ENCODE measurements around the gene SPSB1.

SPSB1 gene

DNA sequence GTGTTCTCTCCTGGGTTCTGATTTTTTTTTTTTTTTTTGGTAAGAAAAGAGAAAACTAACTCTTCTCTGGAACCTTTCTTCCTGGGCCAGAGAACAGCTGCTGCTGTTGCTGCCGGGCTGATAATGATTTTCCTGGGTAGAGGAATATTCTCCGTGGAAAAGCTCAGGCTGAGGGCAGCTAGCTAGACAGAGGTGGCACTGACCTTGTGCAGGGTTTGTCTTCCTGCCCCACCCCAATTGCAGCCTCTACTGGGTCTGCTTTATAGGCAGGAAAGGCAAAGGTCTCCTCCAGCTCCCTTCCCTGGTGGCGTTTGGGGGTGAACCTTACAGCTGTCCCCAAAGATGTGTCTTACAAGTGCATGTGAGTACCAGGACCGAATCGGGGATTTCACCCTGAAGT is 79.3 kb downstream of the SPSB1 start:
- Histone ChIP-seq H3K4me1 (no peaks in the 10 kb centered on the region), H3K27me3 (no peaks in the 10 kb centered on the region), H3K9me3 (no peaks in the 10 kb centered on the region), H3K4me3 (ENCODE audit: low read depth, low read length) (no peak overlapping the region), H3K36me3 (no peaks in the 10 kb centered on the region)
- TF ChIP-seq, protein P1, sequence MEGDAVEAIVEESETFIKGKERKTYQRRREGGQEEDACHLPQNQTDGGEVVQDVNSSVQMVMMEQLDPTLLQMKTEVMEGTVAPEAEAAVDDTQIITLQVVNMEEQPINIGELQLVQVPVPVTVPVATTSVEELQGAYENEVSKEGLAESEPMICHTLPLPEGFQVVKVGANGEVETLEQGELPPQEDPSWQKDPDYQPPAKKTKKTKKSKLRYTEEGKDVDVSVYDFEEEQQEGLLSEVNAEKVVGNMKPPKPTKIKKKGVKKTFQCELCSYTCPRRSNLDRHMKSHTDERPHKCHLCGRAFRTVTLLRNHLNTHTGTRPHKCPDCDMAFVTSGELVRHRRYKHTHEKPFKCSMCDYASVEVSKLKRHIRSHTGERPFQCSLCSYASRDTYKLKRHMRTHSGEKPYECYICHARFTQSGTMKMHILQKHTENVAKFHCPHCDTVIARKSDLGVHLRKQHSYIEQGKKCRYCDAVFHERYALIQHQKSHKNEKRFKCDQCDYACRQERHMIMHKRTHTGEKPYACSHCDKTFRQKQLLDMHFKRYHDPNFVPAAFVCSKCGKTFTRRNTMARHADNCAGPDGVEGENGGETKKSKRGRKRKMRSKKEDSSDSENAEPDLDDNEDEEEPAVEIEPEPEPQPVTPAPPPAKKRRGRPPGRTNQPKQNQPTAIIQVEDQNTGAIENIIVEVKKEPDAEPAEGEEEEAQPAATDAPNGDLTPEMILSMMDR (IDR thresholded peaks at IDR 0.05; ENCODE audit: low read depth, low read length) = no peak
- no peak for DNase-seq

DNA sequence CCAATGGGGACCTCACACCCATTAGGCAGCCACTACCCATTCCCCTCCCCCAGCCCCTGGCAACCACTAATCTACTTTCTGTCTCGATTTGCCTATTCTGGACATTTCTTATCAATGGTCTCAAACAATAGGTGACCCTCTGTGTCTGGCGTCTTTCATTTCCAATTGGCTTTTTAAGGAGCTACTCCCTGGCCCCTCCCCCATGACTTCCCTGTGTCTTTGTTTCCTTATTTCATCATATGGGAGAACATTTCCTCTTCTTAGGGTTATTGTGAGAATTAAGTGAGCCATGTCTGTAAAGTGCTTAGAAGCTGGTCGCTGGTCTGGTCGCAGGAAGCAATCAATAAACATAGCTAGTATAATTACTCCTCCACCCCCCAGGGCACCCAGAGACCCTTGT is 80.9 kb downstream of the SPSB1 start:
- H3K36me3 ChIP-seq = no peaks in the 10 kb centered on the region
- H3K4me1 ChIP-seq = no peaks in the 10 kb centered on the region
- no peak for DNase-seq
- TF ChIP-seq, protein P1 (IDR thresholded peaks at IDR 0.05; ENCODE audit: low read depth, low read length) = no peak
- H3K27me3 ChIP-seq = no peaks in the 10 kb centered on the region
- H3K9me3 ChIP-seq = no peaks in the 10 kb centered on the region
- H3K4me3 ChIP-seq (ENCODE audit: low read depth, low read length) = no peak overlapping the region

DNA sequence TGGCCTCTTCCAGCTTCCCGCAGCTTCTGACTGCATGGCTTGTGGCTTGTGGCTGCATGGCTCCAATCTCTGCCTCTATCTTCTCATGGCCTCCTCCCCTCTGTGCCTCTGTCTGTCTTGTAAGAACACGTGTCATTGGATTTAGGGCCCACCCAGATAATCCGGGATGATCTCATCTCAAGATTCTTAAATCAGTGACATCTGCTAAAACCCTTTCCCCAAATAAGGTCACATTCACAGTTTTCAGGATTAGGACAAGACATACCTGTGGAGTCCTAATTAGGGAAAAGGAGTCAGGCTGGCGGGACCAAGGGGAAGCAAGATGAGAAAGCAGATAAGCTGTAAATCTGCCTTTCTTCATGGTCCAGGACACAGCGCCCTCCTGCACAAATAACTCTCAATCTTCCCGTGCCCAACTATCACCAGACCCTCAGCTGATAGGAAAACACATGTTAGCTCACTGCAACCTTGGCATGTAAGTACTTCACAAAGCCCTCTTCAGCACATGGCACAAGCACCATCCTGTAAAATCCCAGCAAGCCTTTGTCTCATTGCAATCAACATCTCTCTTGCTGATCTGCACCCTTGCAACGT is 82.2 kb downstream of the SPSB1 start:
- H3K36me3 ChIP-seq = no peaks in the 10 kb centered on the region
- H3K27me3 ChIP-seq = no peaks in the 10 kb centered on the region
- H3K9me3 ChIP-seq = no peaks in the 10 kb centered on the region
- TF ChIP-seq, protein P1 (IDR thresholded peaks at IDR 0.05; ENCODE audit: low read depth, low read length) = no peak
- no peak for DNase-seq
- H3K4me1 ChIP-seq = no peaks in the 10 kb centered on the region
- no peak overlapping the region for H3K4me3 ChIP-seq (ENCODE audit: low read depth, low read length)

DNA sequence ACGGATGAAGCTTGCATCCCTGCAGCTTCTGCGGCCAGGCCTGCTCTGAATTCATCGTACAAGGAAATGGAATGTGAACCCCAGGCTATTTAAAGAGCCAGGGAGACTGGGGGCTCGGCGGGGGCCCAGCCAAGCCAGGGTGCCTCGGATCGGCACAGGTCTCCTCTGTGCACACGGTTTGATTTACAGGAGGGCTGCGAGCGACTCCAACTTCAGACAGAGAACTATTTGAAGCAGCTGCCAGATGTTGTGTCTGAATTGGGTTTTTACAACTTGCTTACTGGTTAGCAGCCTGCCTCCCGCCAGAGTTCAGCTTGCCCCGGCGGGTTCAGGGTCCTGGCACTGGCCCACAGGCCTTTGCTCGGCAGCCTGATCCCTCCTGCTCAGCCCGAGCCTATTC is 83.2 kb downstream of the SPSB1 start:
- DNase-seq = no peak
- Histone ChIP-seq H3K9me3 (no peaks in the 10 kb centered on the region), H3K4me1 (no peaks in the 10 kb centered on the region), H3K36me3 (no peaks in the 10 kb centered on the region), H3K27me3 (no peaks in the 10 kb centered on the region), H3K4me3 (ENCODE audit: low read depth, low read length) (no peak overlapping the region)
- TF ChIP-seq, protein P1 (IDR thresholded peaks at IDR 0.05; ENCODE audit: low read depth, low read length) = no peak

DNA sequence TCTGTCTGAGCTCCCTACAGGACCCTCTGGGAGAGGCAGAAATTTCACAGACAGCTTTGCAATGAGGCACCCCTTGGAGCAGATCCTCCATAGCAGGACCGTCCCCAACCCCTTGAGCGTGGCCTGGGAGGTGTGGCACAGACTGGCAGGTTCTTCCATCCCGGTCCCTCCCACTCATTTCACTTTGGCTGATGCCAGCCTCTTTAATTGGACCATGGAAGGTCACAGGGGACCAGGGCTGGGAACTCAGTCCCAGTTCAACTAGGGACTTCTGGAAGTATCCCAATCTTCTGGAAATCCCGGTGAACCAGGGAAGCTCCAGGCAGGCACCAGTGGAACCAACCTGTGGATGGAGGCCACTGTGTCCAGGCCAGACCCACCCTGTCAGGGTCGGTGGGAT is 83.7 kb downstream of the SPSB1 start:
- no peak for DNase-seq
- TF ChIP-seq, protein P1 (IDR thresholded peaks at IDR 0.05; ENCODE audit: low read depth, low read length) = no peak
- Histone ChIP-seq H3K36me3 (no peaks in the 10 kb centered on the region), H3K9me3 (no peaks in the 10 kb centered on the region), H3K27me3 (no peaks in the 10 kb centered on the region), H3K4me3 (ENCODE audit: low read depth, low read length) (no peak overlapping the region), H3K4me1 (no peaks in the 10 kb centered on the region)

DNA sequence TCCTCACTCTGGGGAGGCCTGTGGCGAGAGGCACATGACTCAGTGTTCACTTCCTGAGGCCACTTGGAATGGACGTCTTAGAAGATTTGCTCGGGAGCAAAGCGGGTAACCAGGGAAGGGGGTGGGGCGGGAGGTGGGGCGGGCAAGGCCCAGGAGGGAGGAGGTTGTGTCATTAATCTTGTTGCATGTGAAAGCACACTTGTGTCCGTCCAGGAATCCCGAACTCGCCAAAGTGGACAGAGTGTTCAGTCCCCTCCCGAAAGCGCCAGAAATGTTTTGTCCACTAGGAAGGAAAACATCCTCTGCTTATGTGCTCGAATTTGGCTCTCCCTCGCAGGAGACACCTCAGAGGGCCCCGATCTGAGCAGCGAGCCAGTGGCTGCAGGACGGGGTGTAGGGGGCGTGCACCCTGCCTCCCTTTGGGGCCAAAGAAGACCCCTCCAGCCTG is 84.2 kb downstream of the SPSB1 start:
- no peak overlapping the region for H3K4me3 ChIP-seq (ENCODE audit: low read depth, low read length)
- no peaks in the 10 kb centered on the region for H3K36me3 ChIP-seq
- TF ChIP-seq, protein P1 (IDR thresholded peaks at IDR 0.05; ENCODE audit: low read depth, low read length) = no peak
- no peaks in the 10 kb centered on the region for H3K27me3 ChIP-seq
- DNase-seq = no peak
- no peaks in the 10 kb centered on the region for H3K4me1 ChIP-seq
- no peaks in the 10 kb centered on the region for H3K9me3 ChIP-seq
